22Rv1 (cell line): ENCODE measurements around the gene LIMD2.

Source experiments
- CTCF ChIP-seq: fragments of 450-650 bp; IDR thresholded peaks from 2 replicates; pipeline ENCODE4 v1.5.1; 2017; ENCODE audit warnings: mild to moderate bottlenecking
- ZFX ChIP-seq: fragments of 450-650 bp; IDR thresholded peaks from 2 replicates; pipeline ENCODE4 v1.6.1; 2017; ENCODE audit warnings: antibody characterized with exemption, borderline replicate concordance

- no peak for TF ChIP-seq ZFX
- TF ChIP-seq CTCF, result no peak
Measured at GRCh38 chr17:63722403-63722802, 22.5 kb upstream of the LIMD2 start.
